HCT116 (cell line): ENCODE results near the gene CASP8AP2. TPM values are rescaled to one million over a fixed set of nuclear protein-coding genes. Genes with fewer than 3 reads are reported as not detected.

ENCODE experiments used
- ATAC-seq: fragments of 200-7000 bp; cut with Tn5 transposase; 2 replicates; pipeline ENCODE4 v1.9.1; 2020; ENCODE audit warnings: mild to moderate bottlenecking, moderate library complexity
- BruUV-seq: library from RNA; stranded (reverse); fragments of 400-500 nt; replicated peaks from 2 replicates; lab custom pipeline; 2021; lab: Mats Ljungman, UMichigan
- CTCF ChIA-PET: fragments of 300-600 bp; sonication (Branson Sonifier 250); formaldehyde crosslinking; loops from one replicate; lab custom pipeline; 2021; ENCODE audit warnings: antibody characterized with exemption; lab: Charles Lee
- POLR2A ChIA-PET: fragments of 300-600, 350-600 bp; sonication (Branson Sonifier 250); formaldehyde crosslinking; loops from one replicate; lab custom pipeline; 2021; ENCODE audit warnings: antibody characterized with exemption; lab: Charles Lee
- RAD21 ChIA-PET, 2 experiments: fragments of 300-600 bp; sonication (Branson Sonifier 250); formaldehyde crosslinking; loops; one replicate each; lab custom pipeline; 2023; ENCODE audit warnings: low total read pairs in 2 of 2; ENCODE audit not compliant: uncharacterized antibody in 2 of 2, unreplicated experiment in 2 of 2, low non-redundant PET in 1 of 2; lab: Charles Lee
- DNase-seq: peaks from one replicate; pipeline ENCODE4 v3.0.0-alpha.2; 2010; ENCODE audit warnings: low read depth, low spot score
- H2AFZ ChIP-seq: fragments of 200-600 bp; shearing (Covaris generic), sonication (generic); 2 replicates; pipeline ENCODE4 v1.6.1; 2017; ENCODE audit warnings: low read depth, mixed run types, mixed read lengths, antibody characterized with exemption, low read length; ENCODE audit not compliant: poor library complexity, severe bottlenecking
- H3K27ac ChIP-seq: 2 replicates; pipeline ENCODE4 v1.5.1; 2012; ENCODE audit warnings: low read depth, low read length
- H3K27me3 ChIP-seq: fragments of 200-600 bp; sonication (generic); 2 replicates; pipeline ENCODE4 v1.6.1; 2016; ENCODE audit warnings: mixed run types, low read length, mixed read lengths; ENCODE audit not compliant: insufficient read depth
- H3K36me3 ChIP-seq, 2 experiments: fragments of 200-500 bp in 1 of 2; fragments of 200-600 bp in 1 of 2; sonication (Bioruptor generic) in 1 of 2; sonication (generic) in 1 of 2; 2 replicates each; pipeline versions ENCODE4 v1.5.1 to v1.6.1; 2014 to 2016; ENCODE audit warnings: low read length in 2 of 2, inconsistent platforms in 1 of 2, mixed read lengths in 1 of 2, mixed run types in 1 of 2; ENCODE audit not compliant: insufficient read depth in 2 of 2, control insufficient read depth in 1 of 2
- H3K4me1 ChIP-seq, 2 experiments: fragments of 200-600 bp in 1 of 2; sonication (generic) in 1 of 2; 2 replicates each; pipeline versions ENCODE4 v1.5.1 to v1.6.1; 2012 to 2017; ENCODE audit warnings: low read length in 2 of 2, inconsistent platforms in 1 of 2, mild to moderate bottlenecking in 1 of 2, mixed read lengths in 1 of 2, mixed run types in 1 of 2, moderate library complexity in 1 of 2; ENCODE audit not compliant: insufficient read depth in 2 of 2, control insufficient read depth in 1 of 2
- H3K4me2 ChIP-seq: fragments of 200-600 bp; sonication (generic); 2 replicates; pipeline ENCODE4 v1.6.1; 2017; ENCODE audit warnings: mixed run types, low read length, mixed read lengths
- H3K4me3 ChIP-seq, 2 experiments: fragments of 200-600 bp in 1 of 2; sonication (generic) in 1 of 2; replicated peaks in 1 of 2; 2 replicates each; pipeline ENCODE4 v1.5.1; 2011 to 2016; ENCODE audit warnings: low read length in 2 of 2, control low read depth in 1 of 2, low read depth in 1 of 2, mild to moderate bottlenecking in 1 of 2, mixed read lengths in 1 of 2, mixed run types in 1 of 2
- H3K79me2 ChIP-seq: fragments of 200-600 bp; sonication (generic); 2 replicates; pipeline ENCODE4 v1.6.1; 2017; ENCODE audit warnings: mild to moderate bottlenecking, mixed run types, low read length, moderate library complexity, mixed read lengths; ENCODE audit not compliant: insufficient read depth
- H3K9ac ChIP-seq: fragments of 200-600 bp; sonication (generic); 2 replicates; pipeline ENCODE4 v1.6.1; 2016; ENCODE audit warnings: low read length, mixed read lengths
- H3K9me2 ChIP-seq: fragments of 200-600 bp; sonication (generic), shearing (Covaris generic); 2 replicates; pipeline ENCODE4 v1.6.1; 2017; ENCODE audit warnings: mixed run types, mild to moderate bottlenecking, moderate library complexity; ENCODE audit not compliant: insufficient read depth
- H3K9me3 ChIP-seq, 2 experiments: fragments of 200-500 bp in 1 of 2; fragments of 200-600 bp in 1 of 2; sonication (Bioruptor generic) in 1 of 2; sonication (generic) in 1 of 2; 2 replicates each; pipeline ENCODE4 v1.6.1; 2014 to 2017; ENCODE audit warnings: low read length in 2 of 2, mixed read lengths in 2 of 2, inconsistent platforms in 1 of 2, low read depth in 1 of 2, mild to moderate bottlenecking in 1 of 2, mixed run types in 1 of 2, moderate library complexity in 1 of 2; ENCODE audit not compliant: control insufficient read depth in 1 of 2, insufficient read depth in 1 of 2
- H4K20me1 ChIP-seq: fragments of 200-600 bp; sonication (generic), shearing (Covaris generic); 2 replicates; pipeline ENCODE4 v1.6.1; 2017; ENCODE audit warnings: mixed run types, mild to moderate bottlenecking, moderate library complexity; ENCODE audit not compliant: insufficient read depth
- ATF3 ChIP-seq: IDR thresholded peaks from 2 replicates; pipeline ENCODE4 v1.6.1; 2012
- CEBPB ChIP-seq: IDR thresholded peaks from 2 replicates; pipeline ENCODE4 v1.6.1; 2012; ENCODE audit warnings: low read depth
- EGR1 ChIP-seq: IDR thresholded peaks from 2 replicates; pipeline ENCODE4 v1.6.1; 2012; ENCODE audit warnings: low read depth
- EZH2 ChIP-seq: fragments of 200-600 bp; sonication (generic); IDR thresholded peaks from 2 replicates; pipeline ENCODE4 v1.6.1; 2017; ENCODE audit warnings: antibody characterized with exemption, mixed run types
- EZH2phosphoT487 ChIP-seq: fragments of 200-600 bp; IDR thresholded peaks from 2 replicates; pipeline ENCODE4 v1.6.1; 2018; ENCODE audit warnings: antibody characterized with exemption, borderline replicate concordance
- FOSL1 ChIP-seq: IDR thresholded peaks from 2 replicates; pipeline ENCODE4 v1.6.1; 2012; ENCODE audit warnings: low read depth
- JUND ChIP-seq: IDR thresholded peaks from 2 replicates; pipeline ENCODE4 v1.6.1; 2012
- POLR2AphosphoS5 ChIP-seq: IDR thresholded peaks from 2 replicates; pipeline ENCODE4 v1.6.1; 2011; ENCODE audit warnings: mild to moderate bottlenecking, low read depth, low read length, moderate library complexity
- RAD21 ChIP-seq: IDR thresholded peaks from 2 replicates; pipeline ENCODE4 v1.6.1; 2012; ENCODE audit warnings: low read depth, mild to moderate bottlenecking
- SP1 ChIP-seq: IDR thresholded peaks from 2 replicates; pipeline ENCODE4 v1.6.1; 2012; ENCODE audit warnings: low read depth
- TCF7L2 ChIP-seq: IDR thresholded peaks from 2 replicates; pipeline ENCODE4 v1.7.0; 2011; ENCODE audit warnings: borderline replicate concordance, inconsistent platforms; ENCODE audit not compliant: insufficient read depth, insufficient read length; ENCODE audit errors: extremely low read depth
- ZBTB33 ChIP-seq: IDR thresholded peaks from 2 replicates; pipeline ENCODE4 v1.6.1; 2011; ENCODE audit warnings: mild to moderate bottlenecking, low read length, moderate library complexity; ENCODE audit not compliant: insufficient replicate concordance; ENCODE audit errors: extremely low read depth
- ZNF274 ChIP-seq: fragments of 200-500 bp; sonication (Bioruptor generic); IDR thresholded peaks from 2 replicates; pipeline ENCODE4 v1.6.1; 2014; ENCODE audit warnings: mild to moderate bottlenecking, low read depth, low read length, inconsistent platforms
- intact Hi-C: fragments of 100-400 bp; cut with micrococcal nuclease; formaldehyde crosslinking; loops from 2 replicates; pipeline ENCODE4 v1.10.0; 2022
- total RNA-seq: library from RNA; stranded (reverse); gene quantifications from one replicate; pipeline ENCODE4 v1.2.1, GENCODE V29; 2021; ENCODE audit not compliant: unreplicated experiment
- TF ChIP-seq, protein P1 (sequence below): IDR thresholded peaks from 2 replicates; pipeline ENCODE4 v1.6.1; 2012
- TF ChIP-seq, protein P2 (sequence below), 3 experiments: fragments of 200-600 bp in 1 of 3; sonication (generic) in 1 of 3; IDR thresholded peaks in 2 of 3; conservative IDR thresholded peaks in 1 of 3; 2 replicates each; pipeline ENCODE4 v1.5.1; 2012 to 2017; ENCODE audit warnings: low read depth in 2 of 3, low read length in 2 of 3, antibody characterized with exemption in 1 of 3, borderline replicate concordance in 1 of 3, control low read depth in 1 of 3, mild to moderate bottlenecking in 1 of 3, mixed read lengths in 1 of 3, mixed run types in 1 of 3, moderate library complexity in 1 of 3; ENCODE audit not compliant: insufficient read depth in 1 of 3

Gene CASP8AP2
- total RNA-seq, 1 experiment from 2014 or later, result 18.6 TPM

- Histone ChIP-seq H3K36me3 (peaks cover 25 to 61% of the 10 kb centered on the region in 2 experiments), H2AFZ (no peak overlapping the region), H3K9ac (no peak overlapping the region), H3K27me3 (no peaks in the 10 kb centered on the region), H3K4me3 (no peak overlapping the region), H3K4me2 (no peak overlapping the region), H4K20me1 (no peaks in the 10 kb centered on the region), H3K9me2 (no peaks in the 10 kb centered on the region), H3K4me1 (no peaks in the 10 kb centered on the region), H3K27ac (no peak overlapping the region), H3K79me2 (no peaks in the 10 kb centered on the region; the same call in 1 of the 2 replicates), H3K9me3 (no peaks in the 10 kb centered on the region)
- CTCF ChIA-PET, result no interaction called here
- intact Hi-C loops, result no loop called here
- POLR2A ChIA-PET, result no interaction called here
- no TSS peak for BruUV-seq
- TF ChIP-seq EZH2 (no peak), CEBPB (no peak), EZH2phosphoT487 (no peak)
- TF ChIP-seq, protein P1, sequence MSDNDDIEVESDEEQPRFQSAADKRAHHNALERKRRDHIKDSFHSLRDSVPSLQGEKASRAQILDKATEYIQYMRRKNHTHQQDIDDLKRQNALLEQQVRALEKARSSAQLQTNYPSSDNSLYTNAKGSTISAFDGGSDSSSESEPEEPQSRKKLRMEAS, result no peak
- RAD21 ChIA-PET, result no interaction called here
- no peak for DNase-seq
- ATAC-seq, result no peak
These were observed 44.8 kb upstream of the CASP8AP2 start for GRCh38 chr6:89784838-89785237.

GRCh38 chr6:89786970-89787369 lies 42.7 kb upstream of the CASP8AP2 start:
- POLR2A ChIA-PET, result no interaction called here
- CTCF ChIA-PET, result no interaction called here
- Histone ChIP-seq H2AFZ (no peak overlapping the region), H3K27ac (no peak overlapping the region), H3K27me3 (no peaks in the 10 kb centered on the region), H3K9ac (no peak overlapping the region), H3K36me3 (peaks cover 23 to 60% of the 10 kb centered on the region in 2 experiments), H4K20me1 (no peaks in the 10 kb centered on the region), H3K9me2 (no peaks in the 10 kb centered on the region), H3K4me1 (no peaks in the 10 kb centered on the region), H3K9me3 (no peaks in the 10 kb centered on the region), H3K4me3 (no peak overlapping the region), H3K4me2 (no peak overlapping the region), H3K79me2 (peaks cover 17% of the 10 kb centered on the region)
- no TSS peak for BruUV-seq
- intact Hi-C loops, result no loop called here
- RAD21 ChIA-PET, result no interaction called here
- ATAC-seq (no peak), DNase-seq (no peak)
- no peak for TF ChIP-seq FOSL1
- no peak for TF ChIP-seq EZH2
- TF ChIP-seq TCF7L2, result no peak
- TF ChIP-seq EGR1, result no peak
- no peak for TF ChIP-seq ATF3
- no peak for TF ChIP-seq CEBPB
- no peak for TF ChIP-seq POLR2AphosphoS5
- TF ChIP-seq JUND, result no peak
- no peak for TF ChIP-seq ZNF274
- TF ChIP-seq, protein P2, sequence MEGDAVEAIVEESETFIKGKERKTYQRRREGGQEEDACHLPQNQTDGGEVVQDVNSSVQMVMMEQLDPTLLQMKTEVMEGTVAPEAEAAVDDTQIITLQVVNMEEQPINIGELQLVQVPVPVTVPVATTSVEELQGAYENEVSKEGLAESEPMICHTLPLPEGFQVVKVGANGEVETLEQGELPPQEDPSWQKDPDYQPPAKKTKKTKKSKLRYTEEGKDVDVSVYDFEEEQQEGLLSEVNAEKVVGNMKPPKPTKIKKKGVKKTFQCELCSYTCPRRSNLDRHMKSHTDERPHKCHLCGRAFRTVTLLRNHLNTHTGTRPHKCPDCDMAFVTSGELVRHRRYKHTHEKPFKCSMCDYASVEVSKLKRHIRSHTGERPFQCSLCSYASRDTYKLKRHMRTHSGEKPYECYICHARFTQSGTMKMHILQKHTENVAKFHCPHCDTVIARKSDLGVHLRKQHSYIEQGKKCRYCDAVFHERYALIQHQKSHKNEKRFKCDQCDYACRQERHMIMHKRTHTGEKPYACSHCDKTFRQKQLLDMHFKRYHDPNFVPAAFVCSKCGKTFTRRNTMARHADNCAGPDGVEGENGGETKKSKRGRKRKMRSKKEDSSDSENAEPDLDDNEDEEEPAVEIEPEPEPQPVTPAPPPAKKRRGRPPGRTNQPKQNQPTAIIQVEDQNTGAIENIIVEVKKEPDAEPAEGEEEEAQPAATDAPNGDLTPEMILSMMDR (IDR thresholded peaks at IDR 0.05 in 2 of 3, conservative IDR thresholded peaks at IDR 0.05 in 1 of 3; ENCODE audit: borderline replicate concordance in 1 of 3, insufficient read depth in 1 of 3, low read depth in 2 of 3, low read length in 2 of 3), result no peak
- TF ChIP-seq RAD21, result no peak
- no peak for TF ChIP-seq ZBTB33
- TF ChIP-seq SP1, result no peak
